Suprapubic skin (tissue), 4 donors: ENCODE data around the gene RNF121. TPM values are rescaled to one million over a fixed set of nuclear protein-coding genes. Genes with fewer than 3 reads are reported as not detected.

Source experiments
- DNase-seq, 2 donors: peaks; one replicate each; pipeline ENCODE4 v3.0.0-alpha.2; 2019; ENCODE audit warnings: low spot score in 2 of 2
- H3K27ac ChIP-seq: fragments of 200-600 bp; sonication (generic); one replicate; pipeline ENCODE4 v1.5.1; 2019
- H3K27me3 ChIP-seq: fragments of 200-600 bp; sonication (generic); one replicate; pipeline ENCODE4 v1.5.1; 2019
- H3K36me3 ChIP-seq: fragments of 200-600 bp; sonication (generic); one replicate; pipeline ENCODE4 v1.5.1; 2019
- H3K4me1 ChIP-seq: fragments of 200-600 bp; sonication (generic); one replicate; pipeline ENCODE4 v1.5.1; 2019
- H3K4me3 ChIP-seq: fragments of 200-600 bp; sonication (generic); one replicate; pipeline ENCODE4 v1.5.1; 2019; ENCODE audit warnings: mild to moderate bottlenecking
- H3K9me3 ChIP-seq: fragments of 200-600 bp; sonication (generic); one replicate; pipeline ENCODE4 v1.5.1; 2019
- EP300 ChIP-seq: sonication (generic); formaldehyde crosslinking; IDR thresholded peaks from one replicate; pipeline ENCODE4 v1.6.1; 2017; ENCODE audit warnings: antibody characterized with exemption
- POLR2A ChIP-seq, 2 donors: fragments of 450-650 bp; IDR thresholded peaks; one replicate each; pipeline ENCODE4 v1.6.1; 2017; ENCODE audit warnings: antibody characterized with exemption in 2 of 2, mild to moderate bottlenecking in 2 of 2, moderate library complexity in 2 of 2
- POLR2AphosphoS5 ChIP-seq, 3 donors: sonication (generic); formaldehyde crosslinking; IDR thresholded peaks; one replicate each; pipeline ENCODE4 v1.6.1; 2017; ENCODE audit warnings: antibody characterized with exemption in 3 of 3
- WGBS: methylation state at CpG from one replicate; pipeline ENCODE4 v1.1.5; 2018; 5-methylcytosine and 5-hydroxymethylcytosine counted together
- total RNA-seq, 4 donors: library from RNA; depleted of rRNA; stranded (reverse); fragments of >200 nt; gene quantifications; one replicate each; pipeline ENCODE4 v1.1.0, GENCODE V29; 2016
- TF ChIP-seq, protein P1 (sequence below), 2 donors: fragments of 200-600 bp in 1 of 2; fragments of 450-650 bp in 1 of 2; sonication (generic) in 1 of 2; IDR thresholded peaks; one replicate each; pipeline ENCODE4 v1.5.1; 2016 to 2019; ENCODE audit warnings: antibody characterized with exemption in 2 of 2, mild to moderate bottlenecking in 1 of 2, moderate library complexity in 1 of 2

The RNF121 gene
- total RNA-seq, 4 donors from 2014 or later: 19.6 to 36.0 (median 26.3) TPM

DNA sequence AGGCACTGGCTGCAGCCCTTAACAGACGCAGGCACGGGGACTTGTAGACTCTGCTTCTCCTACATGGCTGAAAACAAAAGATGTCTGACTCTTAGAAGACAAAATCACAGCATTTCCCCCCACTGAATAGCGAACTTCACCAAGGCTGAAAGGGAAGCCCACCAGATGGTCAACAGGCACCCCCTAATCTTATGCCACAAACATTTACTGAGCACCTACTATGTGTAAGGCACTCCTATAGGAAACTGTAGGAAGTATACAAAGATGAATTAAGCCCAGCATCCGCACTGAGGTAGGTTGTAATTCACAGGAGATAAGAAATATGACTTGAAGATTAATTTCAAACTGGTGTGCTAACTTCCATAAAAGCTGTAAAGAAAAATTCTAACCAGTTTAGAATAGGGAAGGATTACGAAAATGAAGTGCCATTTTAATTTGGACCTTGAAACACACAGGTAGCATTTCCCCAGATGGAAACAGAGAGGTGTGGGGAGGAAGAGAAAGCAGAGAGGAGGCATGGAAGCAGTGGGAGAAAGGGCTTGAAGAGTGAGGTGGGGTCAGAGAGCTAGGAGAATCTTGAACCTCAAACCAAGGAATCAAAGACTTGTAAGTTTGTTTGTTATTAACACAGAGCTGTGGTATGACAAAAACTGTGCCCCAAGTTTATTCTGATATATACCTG lies 113.4 kb downstream of the RNF121 start:
- peak overlapping the region; percentile 53 for H3K4me3 ChIP-seq
- no peaks in the 10 kb centered on the region for H3K27me3 ChIP-seq
- H3K4me1 ChIP-seq: peaks cover 46% of the 10 kb centered on the region
- WGBS: 30% methylated on average over 3 of the region's 5 CpGs
- no peak for DNase-seq
- peak overlapping the region; percentile 95 for H3K27ac ChIP-seq
- TF ChIP-seq, protein P1, sequence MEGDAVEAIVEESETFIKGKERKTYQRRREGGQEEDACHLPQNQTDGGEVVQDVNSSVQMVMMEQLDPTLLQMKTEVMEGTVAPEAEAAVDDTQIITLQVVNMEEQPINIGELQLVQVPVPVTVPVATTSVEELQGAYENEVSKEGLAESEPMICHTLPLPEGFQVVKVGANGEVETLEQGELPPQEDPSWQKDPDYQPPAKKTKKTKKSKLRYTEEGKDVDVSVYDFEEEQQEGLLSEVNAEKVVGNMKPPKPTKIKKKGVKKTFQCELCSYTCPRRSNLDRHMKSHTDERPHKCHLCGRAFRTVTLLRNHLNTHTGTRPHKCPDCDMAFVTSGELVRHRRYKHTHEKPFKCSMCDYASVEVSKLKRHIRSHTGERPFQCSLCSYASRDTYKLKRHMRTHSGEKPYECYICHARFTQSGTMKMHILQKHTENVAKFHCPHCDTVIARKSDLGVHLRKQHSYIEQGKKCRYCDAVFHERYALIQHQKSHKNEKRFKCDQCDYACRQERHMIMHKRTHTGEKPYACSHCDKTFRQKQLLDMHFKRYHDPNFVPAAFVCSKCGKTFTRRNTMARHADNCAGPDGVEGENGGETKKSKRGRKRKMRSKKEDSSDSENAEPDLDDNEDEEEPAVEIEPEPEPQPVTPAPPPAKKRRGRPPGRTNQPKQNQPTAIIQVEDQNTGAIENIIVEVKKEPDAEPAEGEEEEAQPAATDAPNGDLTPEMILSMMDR (IDR thresholded peaks at IDR 0.05): no peak
- no peak for TF ChIP-seq EP300
- TF ChIP-seq POLR2AphosphoS5 (IDR thresholded peaks at IDR 0.05): no peak
- no peak for TF ChIP-seq POLR2A (IDR thresholded peaks at IDR 0.05)
- no peaks in the 10 kb centered on the region for H3K9me3 ChIP-seq
- H3K36me3 ChIP-seq: peaks cover 6% of the 10 kb centered on the region

GRCh38 chr11:72045849-72046248 lies 117.0 kb downstream of the RNF121 start:
- Histone ChIP-seq H3K9me3 (no peaks in the 10 kb centered on the region), H3K4me1 (peaks cover 18% of the 10 kb centered on the region), H3K36me3 (peaks cover 6% of the 10 kb centered on the region), H3K27ac (no peak overlapping the region), H3K4me3 (no peak overlapping the region), H3K27me3 (no peaks in the 10 kb centered on the region)
- TF ChIP-seq, protein P1 (IDR thresholded peaks at IDR 0.05): no peak
- TF ChIP-seq POLR2AphosphoS5 (IDR thresholded peaks at IDR 0.05): no peak
- no peak for TF ChIP-seq EP300
- no peak for TF ChIP-seq POLR2A (IDR thresholded peaks at IDR 0.05)
- no peak for DNase-seq
- WGBS: 77% methylated on average over 5 of the region's 5 CpGs

Other genes starting within 250 kb of the RNF121 start
- gene DEFB108B, start 95.8 kb upstream of the RNF121 start, total RNA-seq: not detected
- gene DEFB131B, start 50.6 kb upstream of the RNF121 start, total RNA-seq: not detected
- 10 to 100 TPM in 1 of 4 donors, 1 to 10 TPM in 3; 3.6 to 25.3 (median 5.2) TPM for gene XNDC1N, start 452 bp upstream of the RNF121 start, total RNA-seq
- gene IL18BP, start 69.9 kb downstream of the RNF121 start, total RNA-seq: 10 to 100 TPM in 1 of 4 donors, 1 to 10 TPM in 3; 2.9 to 18.6 (median 7.2) TPM
- 100 to 1,000 TPM; 296 to 845 (median 452) TPM for gene NUMA1, start 151.5 kb downstream of the RNF121 start, total RNA-seq
- gene LRRC51, start 151.8 kb downstream of the RNF121 start, total RNA-seq: 1 to 10 TPM; 3.7 to 9.9 (median 6.6) TPM
- gene LAMTOR1, start 174.3 kb downstream of the RNF121 start, total RNA-seq: 100 to 1,000 TPM in 2 of 4 donors, 10 to 100 TPM in 2; 64.5 to 111 (median 101) TPM
- not detected for gene TOMT, start 176.9 kb downstream of the RNF121 start, total RNA-seq
- gene ANAPC15, start 183.6 kb downstream of the RNF121 start, total RNA-seq: 10 to 100 TPM; 20.6 to 32.1 (median 25.6) TPM
- not detected for gene FOLR3, start 206.7 kb downstream of the RNF121 start, total RNA-seq